A549 (cell line): ENCODE measurements around the gene JOSD2. TPM values are rescaled to one million over a fixed set of nuclear protein-coding genes. Genes with fewer than 3 reads are reported as not detected.

Source experiments
- ATAC-seq, 2 experiments: fragments of 200-7000 bp in 1 of 2; fragments of >200 bp in 1 of 2; cut with Nextera tagmentation in 1 of 2; cut with Tn5 transposase in 1 of 2; 3 replicates each; pipeline versions ENCODE4 v1.8.0 to v1.9.1; 2018 to 2020; ENCODE audit warnings: mild to moderate bottlenecking in 1 of 2, moderate library complexity in 1 of 2
- CTCF ChIA-PET: fragments of 300-600 bp; sonication (Branson Sonifier 250); formaldehyde crosslinking; extraction: SDS; loops from one replicate; lab custom pipeline; 2021; ENCODE audit warnings: antibody characterized with exemption, inconsistent platforms; lab: Yijun Ruan, JAX
- POLR2A ChIA-PET: fragments of 350-600 bp; formaldehyde crosslinking; extraction: SDS; loops from one replicate; lab custom pipeline; 2021; ENCODE audit warnings: antibody characterized with exemption, inconsistent platforms; lab: Yijun Ruan, JAX
- DNase-seq, 2 experiments: peaks; one replicate each; pipeline versions ENCODE4 v3.0.0 to v3.0.0-alpha.2; 2011 to 2016; ENCODE audit warnings: low read depth in 1 of 2, low spot score in 1 of 2
- FAIRE-seq: peaks from 2 replicates; lab custom pipeline; 2011; peaks lifted over from hg19 to GRCh38; lab: Jason Lieb, UNC
- H3K27ac ChIP-seq, 2 experiments: fragments of >200 bp; sonication (Bioruptor Twin); formaldehyde crosslinking; 3 replicates each; pipeline ENCODE4 v1.5.1; 2016 to 2017
- H3K4me1 ChIP-seq: fragments of >200 bp; sonication (Bioruptor Twin); formaldehyde crosslinking; 3 replicates; pipeline ENCODE4 v1.6.1; 2016
- H3K4me2 ChIP-seq: fragments of >200 bp; sonication (Bioruptor Twin); formaldehyde crosslinking; 3 replicates; pipeline ENCODE4 v1.6.1; 2016
- H3K4me3 ChIP-seq: fragments of >200 bp; sonication (Bioruptor Twin); formaldehyde crosslinking; 3 replicates; pipeline ENCODE4 v1.5.1; 2016
- H3K9me3 ChIP-seq: fragments of >200 bp; sonication (Bioruptor Twin); formaldehyde crosslinking; 3 replicates; pipeline ENCODE4 v1.6.1; 2016
- BHLHE40 ChIP-seq: IDR thresholded peaks from 2 replicates; pipeline ENCODE4 v1.6.1; 2012; ENCODE audit warnings: low read depth, low read length, inconsistent platforms
- CBX8 ChIP-seq: fragments of 200-600 bp; sonication (generic); IDR thresholded peaks from 2 replicates; pipeline ENCODE4 v1.6.1; 2016
- CEBPB ChIP-seq, 2 experiments: fragments of >200 bp in 1 of 2; sonication (Bioruptor Twin) in 1 of 2; formaldehyde crosslinking in 1 of 2; IDR thresholded peaks; 2 replicates each; pipeline ENCODE4 v1.6.1; 2012 to 2016
- ESRRA ChIP-seq: fragments of 150-350 bp; IDR thresholded peaks from 2 replicates; pipeline ENCODE4 v1.6.1; 2014; ENCODE audit warnings: mild to moderate bottlenecking, low read length, borderline replicate concordance
- FOSB ChIP-seq: fragments of 250-450 bp; sonication (Bioruptor Pico); IDR thresholded peaks from 2 replicates; pipeline ENCODE4 v1.5.0; 2020; ENCODE audit warnings: mild to moderate bottlenecking, moderate library complexity
- GATA3 ChIP-seq: IDR thresholded peaks from 2 replicates; pipeline ENCODE4 v1.6.1; 2012; ENCODE audit warnings: borderline replicate concordance
- HEYL ChIP-seq: fragments of 250-450 bp; sonication (Bioruptor Pico); IDR thresholded peaks from 2 replicates; pipeline ENCODE4 v1.8.0; 2021; ENCODE audit warnings: mild to moderate bottlenecking, moderate library complexity
- HOXA7 ChIP-seq: fragments of 250-450 bp; sonication (Bioruptor Pico); IDR thresholded peaks from 2 replicates; pipeline ENCODE4 v1.5.0; 2020; ENCODE audit warnings: mild to moderate bottlenecking, moderate library complexity
- KDM1A ChIP-seq: fragments of 200-600 bp; sonication (generic); IDR thresholded peaks from 2 replicates; pipeline ENCODE4 v1.6.1; 2016; ENCODE audit warnings: low read depth, mild to moderate bottlenecking
- MYC ChIP-seq: IDR thresholded peaks from 2 replicates; pipeline ENCODE4 v1.6.1; 2012; ENCODE audit warnings: mild to moderate bottlenecking, inconsistent platforms, low read length, improper control_type of control experiment, borderline replicate concordance
- PHF8 ChIP-seq: fragments of 200-600 bp; sonication (generic); IDR thresholded peaks from 2 replicates; pipeline ENCODE4 v1.6.1; 2016; ENCODE audit warnings: low read depth, mild to moderate bottlenecking, antibody characterized with exemption, moderate library complexity, borderline replicate concordance
- POLR2AphosphoS2 ChIP-seq: conservative IDR thresholded peaks from 2 replicates; pipeline ENCODE4 v1.6.1; 2012; ENCODE audit warnings: low read length, improper control_type of control experiment, inconsistent platforms
- RCOR1 ChIP-seq: fragments of 150-350 bp; IDR thresholded peaks from 2 replicates; pipeline ENCODE4 v1.6.1; 2014; ENCODE audit warnings: antibody characterized with exemption, low read length, low read depth
- RNF2 ChIP-seq: fragments of 200-600 bp; sonication (generic); IDR thresholded peaks from 2 replicates; pipeline ENCODE4 v1.6.1; 2016; ENCODE audit warnings: low read depth, mild to moderate bottlenecking, antibody characterized with exemption, moderate library complexity, borderline replicate concordance
- SMC3 ChIP-seq: fragments of >200 bp; sonication (Bioruptor Twin); formaldehyde crosslinking; IDR thresholded peaks from 3 replicates; pipeline ENCODE4 v1.6.1; 2018; ENCODE audit warnings: inconsistent platforms
- ZC3H11A ChIP-seq: fragments of 450-650 bp; IDR thresholded peaks from 2 replicates; pipeline ENCODE4 v1.6.1; 2014; ENCODE audit warnings: antibody characterized with exemption, mild to moderate bottlenecking
- WGBS: methylation state at CpG from one replicate; pipeline ENCODE4 v1.1.6; 2017; ENCODE audit errors: missing lambda C conversion rate; 5-methylcytosine and 5-hydroxymethylcytosine counted together
- polyA plus RNA-seq, 4 experiments: library from polyadenylated mRNA; depleted of rRNA in 3 of 4; stranded (reverse); fragments of >200 nt; fragmentation: RNase III in 1 of 4; extraction: RNeasy Plus Mini Kit Qiagen cat#74134 plus additional on column Dnase treatment in 1 of 4; gene quantifications; 2 replicates in 3 of 4; 3 replicates in 1 of 4; pipeline ENCODE4 v1.2.3, GENCODE V29; 2011 to 2017
- TF ChIP-seq, protein P1 (sequence below): fragments of >200 bp; sonication (Bioruptor Twin); formaldehyde crosslinking; IDR thresholded peaks from 3 replicates; pipeline ENCODE4 v1.5.1; 2016
- TF ChIP-seq, protein P2 (sequence below): IDR thresholded peaks from 2 replicates; pipeline ENCODE4 v1.6.1; 2012
- TF ChIP-seq, protein P3 (sequence below): IDR thresholded peaks from 2 replicates; pipeline ENCODE4 v1.6.1; 2012; ENCODE audit warnings: low read depth, borderline replicate concordance
- TF ChIP-seq, protein P4 (sequence below): fragments of 200-600 bp; sonication (generic); IDR thresholded peaks from 2 replicates; pipeline ENCODE4 v1.6.1; 2016; ENCODE audit warnings: antibody characterized with exemption, mild to moderate bottlenecking, moderate library complexity
- TF ChIP-seq, protein P5 (sequence below): fragments of >200 bp; sonication (Bioruptor Twin); formaldehyde crosslinking; IDR thresholded peaks from 3 replicates; pipeline ENCODE4 v1.6.1; 2016
- TF ChIP-seq, protein P6 (sequence below): IDR thresholded peaks from 2 replicates; pipeline ENCODE4 v1.6.1; 2012

JOSD2 gene
- polyA plus RNA-seq, 2 of the 4 experiments (the other 2 are of a cell fraction) = 24.2 to 61.7 TPM

DNA sequence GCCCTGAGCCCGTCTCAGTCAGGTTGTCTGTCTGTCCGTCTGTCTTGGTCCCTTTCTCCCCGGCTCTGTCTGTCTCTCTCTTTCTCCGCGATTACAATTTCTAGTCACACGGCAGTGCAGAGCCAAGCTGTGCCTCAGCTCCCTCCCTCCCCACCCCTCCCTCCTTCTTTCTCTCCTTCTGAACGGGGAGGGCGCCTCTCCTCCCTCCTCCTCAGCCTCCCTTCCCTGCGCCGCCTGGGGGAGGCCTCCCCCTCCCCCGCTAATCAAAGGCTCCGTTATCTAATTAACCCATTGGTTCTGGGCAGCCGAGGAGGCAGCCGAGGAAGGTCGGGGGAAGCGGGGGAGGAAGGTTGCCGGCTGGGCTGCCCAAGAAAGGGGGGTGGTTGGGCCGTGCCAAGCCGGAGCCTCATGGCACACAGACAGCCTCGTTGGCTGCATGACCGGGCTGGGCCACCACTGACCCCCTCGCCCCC is 40.8 kb upstream of the JOSD2 start:
- TF ChIP-seq, protein P1, sequence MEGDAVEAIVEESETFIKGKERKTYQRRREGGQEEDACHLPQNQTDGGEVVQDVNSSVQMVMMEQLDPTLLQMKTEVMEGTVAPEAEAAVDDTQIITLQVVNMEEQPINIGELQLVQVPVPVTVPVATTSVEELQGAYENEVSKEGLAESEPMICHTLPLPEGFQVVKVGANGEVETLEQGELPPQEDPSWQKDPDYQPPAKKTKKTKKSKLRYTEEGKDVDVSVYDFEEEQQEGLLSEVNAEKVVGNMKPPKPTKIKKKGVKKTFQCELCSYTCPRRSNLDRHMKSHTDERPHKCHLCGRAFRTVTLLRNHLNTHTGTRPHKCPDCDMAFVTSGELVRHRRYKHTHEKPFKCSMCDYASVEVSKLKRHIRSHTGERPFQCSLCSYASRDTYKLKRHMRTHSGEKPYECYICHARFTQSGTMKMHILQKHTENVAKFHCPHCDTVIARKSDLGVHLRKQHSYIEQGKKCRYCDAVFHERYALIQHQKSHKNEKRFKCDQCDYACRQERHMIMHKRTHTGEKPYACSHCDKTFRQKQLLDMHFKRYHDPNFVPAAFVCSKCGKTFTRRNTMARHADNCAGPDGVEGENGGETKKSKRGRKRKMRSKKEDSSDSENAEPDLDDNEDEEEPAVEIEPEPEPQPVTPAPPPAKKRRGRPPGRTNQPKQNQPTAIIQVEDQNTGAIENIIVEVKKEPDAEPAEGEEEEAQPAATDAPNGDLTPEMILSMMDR = no peak
- TF ChIP-seq, protein P2, sequence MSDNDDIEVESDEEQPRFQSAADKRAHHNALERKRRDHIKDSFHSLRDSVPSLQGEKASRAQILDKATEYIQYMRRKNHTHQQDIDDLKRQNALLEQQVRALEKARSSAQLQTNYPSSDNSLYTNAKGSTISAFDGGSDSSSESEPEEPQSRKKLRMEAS = no peak
- TF ChIP-seq, protein P3, sequence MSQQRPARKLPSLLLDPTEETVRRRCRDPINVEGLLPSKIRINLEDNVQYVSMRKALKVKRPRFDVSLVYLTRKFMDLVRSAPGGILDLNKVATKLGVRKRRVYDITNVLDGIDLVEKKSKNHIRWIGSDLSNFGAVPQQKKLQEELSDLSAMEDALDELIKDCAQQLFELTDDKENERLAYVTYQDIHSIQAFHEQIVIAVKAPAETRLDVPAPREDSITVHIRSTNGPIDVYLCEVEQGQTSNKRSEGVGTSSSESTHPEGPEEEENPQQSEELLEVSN = no peak
- TF ChIP-seq HOXA7 (CRISPR knock-in tag) (no peak), ESRRA (no peak)
- FAIRE-seq (no peak), ATAC-seq (no peak), DNase-seq (no peak)
- Histone ChIP-seq H3K4me3 (no peak overlapping the region), H3K4me1 (peaks cover 7% of the 10 kb centered on the region; the same call in 2 of the 3 replicates), H3K9me3 (no peaks in the 10 kb centered on the region), H3K27ac (peak overlapping the region in 1 of 2 experiments; percentile 29; a peak in 1 of 6 replicates), H3K4me2 (peak overlapping the region; percentile 47)
- 16% methylated on average over 13 of the region's 22 CpGs for WGBS
- ChIA-PET POLR2A (no interaction called here), CTCF (interaction anchor here (11.8 kb wide), 1 partner anchor 10 kb away, joined by 355 read pairs; no protein-coding TSS in a partner anchor)

DNA sequence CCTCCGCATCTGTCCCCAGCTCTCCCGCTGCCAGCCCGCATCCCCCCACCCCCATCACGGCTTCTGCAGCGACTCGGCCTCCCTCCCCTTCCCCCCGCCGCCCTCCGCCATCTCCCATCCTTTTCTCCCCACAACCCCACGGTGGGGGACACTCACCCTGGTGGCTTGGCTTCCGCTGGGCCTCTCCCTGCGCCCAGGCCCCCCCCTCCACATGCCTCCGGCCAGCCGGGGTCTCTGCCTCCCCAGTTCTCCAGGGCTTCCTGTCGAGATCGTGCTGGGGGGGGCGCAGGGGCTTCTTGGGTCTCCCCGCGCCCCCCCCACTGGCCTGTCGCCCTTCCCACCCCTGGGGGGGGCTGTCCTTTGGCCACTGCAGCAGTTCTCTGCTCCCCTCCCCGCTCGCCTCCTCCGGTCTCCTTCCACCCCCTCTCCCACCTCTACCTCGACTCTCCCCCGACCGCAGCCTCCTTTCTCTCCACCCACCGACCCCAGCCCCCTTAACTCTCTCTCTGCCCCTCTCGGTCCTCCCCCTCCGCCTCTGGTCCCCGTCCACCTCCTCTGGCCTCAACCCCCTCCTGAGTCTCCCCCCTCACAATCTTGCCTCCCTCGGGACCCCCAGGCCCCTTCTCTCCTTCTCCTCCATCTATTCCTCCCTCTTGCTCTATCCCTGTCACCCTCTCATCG is 40.2 kb upstream of the JOSD2 start:
- ATAC-seq = no peak
- ChIA-PET CTCF (interaction anchor here (4.8 to 11.8 kb wide), 2 partner anchors 10 to 13 kb away, joined by 63 to 355 read pairs; no protein-coding TSS in a partner anchor), POLR2A (interaction anchor here (0.6 kb wide), 1 partner anchor 253 kb away, joined by 5 read pairs; no protein-coding TSS in a partner anchor)
- Histone ChIP-seq H3K27ac (no peak overlapping the region), H3K4me2 (peak overlapping the region; percentile 47; the same call in 2 of the 3 replicates)
- FAIRE-seq = no peak
- 76% methylated on average over 9 of the region's 32 CpGs for WGBS
- TF ChIP-seq, protein P4, sequence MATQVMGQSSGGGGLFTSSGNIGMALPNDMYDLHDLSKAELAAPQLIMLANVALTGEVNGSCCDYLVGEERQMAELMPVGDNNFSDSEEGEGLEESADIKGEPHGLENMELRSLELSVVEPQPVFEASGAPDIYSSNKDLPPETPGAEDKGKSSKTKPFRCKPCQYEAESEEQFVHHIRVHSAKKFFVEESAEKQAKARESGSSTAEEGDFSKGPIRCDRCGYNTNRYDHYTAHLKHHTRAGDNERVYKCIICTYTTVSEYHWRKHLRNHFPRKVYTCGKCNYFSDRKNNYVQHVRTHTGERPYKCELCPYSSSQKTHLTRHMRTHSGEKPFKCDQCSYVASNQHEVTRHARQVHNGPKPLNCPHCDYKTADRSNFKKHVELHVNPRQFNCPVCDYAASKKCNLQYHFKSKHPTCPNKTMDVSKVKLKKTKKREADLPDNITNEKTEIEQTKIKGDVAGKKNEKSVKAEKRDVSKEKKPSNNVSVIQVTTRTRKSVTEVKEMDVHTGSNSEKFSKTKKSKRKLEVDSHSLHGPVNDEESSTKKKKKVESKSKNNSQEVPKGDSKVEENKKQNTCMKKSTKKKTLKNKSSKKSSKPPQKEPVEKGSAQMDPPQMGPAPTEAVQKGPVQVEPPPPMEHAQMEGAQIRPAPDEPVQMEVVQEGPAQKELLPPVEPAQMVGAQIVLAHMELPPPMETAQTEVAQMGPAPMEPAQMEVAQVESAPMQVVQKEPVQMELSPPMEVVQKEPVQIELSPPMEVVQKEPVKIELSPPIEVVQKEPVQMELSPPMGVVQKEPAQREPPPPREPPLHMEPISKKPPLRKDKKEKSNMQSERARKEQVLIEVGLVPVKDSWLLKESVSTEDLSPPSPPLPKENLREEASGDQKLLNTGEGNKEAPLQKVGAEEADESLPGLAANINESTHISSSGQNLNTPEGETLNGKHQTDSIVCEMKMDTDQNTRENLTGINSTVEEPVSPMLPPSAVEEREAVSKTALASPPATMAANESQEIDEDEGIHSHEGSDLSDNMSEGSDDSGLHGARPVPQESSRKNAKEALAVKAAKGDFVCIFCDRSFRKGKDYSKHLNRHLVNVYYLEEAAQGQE = no peak
- TF ChIP-seq POLR2AphosphoS2 (no peak), PHF8 (no peak), KDM1A (no peak), SMC3 (no peak), CBX8 (no peak), RCOR1 (no peak), HEYL (CRISPR knock-in tag) (no peak), ZC3H11A (no peak), RNF2 (no peak), BHLHE40 (no peak), CEBPB (IDR thresholded peaks at IDR 0.05) (no peak), GATA3 (no peak), MYC (no peak), FOSB (CRISPR knock-in tag) (no peak)
- TF ChIP-seq, protein P5, sequence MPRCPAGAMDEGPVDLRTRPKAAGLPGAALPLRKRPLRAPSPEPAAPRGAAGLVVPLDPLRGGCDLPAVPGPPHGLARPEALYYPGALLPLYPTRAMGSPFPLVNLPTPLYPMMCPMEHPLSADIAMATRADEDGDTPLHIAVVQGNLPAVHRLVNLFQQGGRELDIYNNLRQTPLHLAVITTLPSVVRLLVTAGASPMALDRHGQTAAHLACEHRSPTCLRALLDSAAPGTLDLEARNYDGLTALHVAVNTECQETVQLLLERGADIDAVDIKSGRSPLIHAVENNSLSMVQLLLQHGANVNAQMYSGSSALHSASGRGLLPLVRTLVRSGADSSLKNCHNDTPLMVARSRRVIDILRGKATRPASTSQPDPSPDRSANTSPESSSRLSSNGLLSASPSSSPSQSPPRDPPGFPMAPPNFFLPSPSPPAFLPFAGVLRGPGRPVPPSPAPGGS = no peak
- TF ChIP-seq, protein P6, sequence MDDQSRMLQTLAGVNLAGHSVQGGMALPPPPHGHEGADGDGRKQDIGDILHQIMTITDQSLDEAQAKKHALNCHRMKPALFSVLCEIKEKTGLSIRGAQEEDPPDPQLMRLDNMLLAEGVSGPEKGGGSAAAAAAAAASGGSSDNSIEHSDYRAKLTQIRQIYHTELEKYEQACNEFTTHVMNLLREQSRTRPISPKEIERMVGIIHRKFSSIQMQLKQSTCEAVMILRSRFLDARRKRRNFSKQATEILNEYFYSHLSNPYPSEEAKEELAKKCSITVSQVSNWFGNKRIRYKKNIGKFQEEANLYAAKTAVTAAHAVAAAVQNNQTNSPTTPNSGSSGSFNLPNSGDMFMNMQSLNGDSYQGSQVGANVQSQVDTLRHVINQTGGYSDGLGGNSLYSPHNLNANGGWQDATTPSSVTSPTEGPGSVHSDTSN = no peak
- TF ChIP-seq, all 56 proteins: peak for 0
- peaks cover 7% of the 10 kb centered on the region; the same call in 2 of the 3 replicates for H3K4me1 ChIP-seq
- H3K4me3 ChIP-seq = no peak overlapping the region
- H3K9me3 ChIP-seq = no peaks in the 10 kb centered on the region
- no peak for DNase-seq
